ENCODE measurements around the gene GPR55.

Gene GPR55

GRCh38 chr2:230908092-230908594 lies 16.9 kb downstream of the GPR55 start:
- no peaks in the 10 kb centered on the region for H3K9me2 ChIP-seq (replicated peaks; ENCODE audit: insufficient read depth, low read length)
- H3K4me1 ChIP-seq (ENCODE audit: low read length): peaks cover 8% of the 10 kb centered on the region
- no peaks in the 10 kb centered on the region for H3K9me3 ChIP-seq (replicated peaks; ENCODE audit: insufficient read depth, low read length)
- H3K36me3 ChIP-seq (replicated peaks; ENCODE audit: insufficient read depth, low read length): no peaks in the 10 kb centered on the region
- H3K27ac ChIP-seq (ENCODE audit: low read length): no peak overlapping the region
- no peak for DNase-seq
- TF ChIP-seq EZH2phosphoT487 (IDR thresholded peaks at IDR 0.05; ENCODE audit: low read length): no peak
- no peak for TF ChIP-seq CTCF (IDR thresholded peaks at IDR 0.05; ENCODE audit: low read length)
- no peak for TF ChIP-seq EZH2 (optimal IDR thresholded peaks at IDR 0.05; ENCODE audit: low read depth, low read length)
- H3K4me3 ChIP-seq (ENCODE audit: low read length): no peak overlapping the region
- H4K20me1 ChIP-seq (ENCODE audit: insufficient read depth, low read length): no peaks in the 10 kb centered on the region
- H3K79me2 ChIP-seq (ENCODE audit: low read length): no peaks in the 10 kb centered on the region
- no peaks in the 10 kb centered on the region for H3K27me3 ChIP-seq (replicated peaks; ENCODE audit: insufficient read depth, low read length)
- H3K4me2 ChIP-seq (ENCODE audit: low read depth, low read length): no peak overlapping the region
- H2AFZ ChIP-seq (ENCODE audit: low read length): no peak overlapping the region
- H3F3A ChIP-seq (ENCODE audit: insufficient read depth, low read length): no peaks in the 10 kb centered on the region
- H3K9ac ChIP-seq (ENCODE audit: low read length): no peak overlapping the region

- H3K79me2 ChIP-seq (ENCODE audit: low read length): no peaks in the 10 kb centered on the region
- no peak overlapping the region for H3K9ac ChIP-seq (ENCODE audit: low read length)
- H3F3A ChIP-seq (ENCODE audit: insufficient read depth, low read length): no peaks in the 10 kb centered on the region
- H3K36me3 ChIP-seq (replicated peaks; ENCODE audit: insufficient read depth, low read length): no peaks in the 10 kb centered on the region
- no peak overlapping the region for H3K4me3 ChIP-seq (ENCODE audit: low read length)
- no peaks in the 10 kb centered on the region for H3K9me2 ChIP-seq (replicated peaks; ENCODE audit: insufficient read depth, low read length)
- no peak overlapping the region for H3K27ac ChIP-seq (ENCODE audit: low read length)
- no peak overlapping the region for H3K4me2 ChIP-seq (ENCODE audit: low read depth, low read length)
- peaks cover 11% of the 10 kb centered on the region for H3K4me1 ChIP-seq (ENCODE audit: low read length)
- H4K20me1 ChIP-seq (ENCODE audit: insufficient read depth, low read length): no peaks in the 10 kb centered on the region
- DNase-seq: no peak
- no peak overlapping the region for H2AFZ ChIP-seq (ENCODE audit: low read length)
- TF ChIP-seq EZH2 (optimal IDR thresholded peaks at IDR 0.05; ENCODE audit: low read depth, low read length): no peak
- TF ChIP-seq EZH2phosphoT487 (IDR thresholded peaks at IDR 0.05; ENCODE audit: low read length): no peak
- no peak for TF ChIP-seq CTCF (IDR thresholded peaks at IDR 0.05; ENCODE audit: low read length)
- H3K9me3 ChIP-seq (replicated peaks; ENCODE audit: insufficient read depth, low read length): no peaks in the 10 kb centered on the region
- H3K27me3 ChIP-seq (replicated peaks; ENCODE audit: insufficient read depth, low read length): no peaks in the 10 kb centered on the region
Observed at GRCh38 chr2:230907361-230908091, 17.5 kb downstream of the GPR55 start.

GRCh38 chr2:230906471-230907230 lies 18.4 kb downstream of the GPR55 start:
- H4K20me1 ChIP-seq (ENCODE audit: insufficient read depth, low read length): no peaks in the 10 kb centered on the region
- no peaks in the 10 kb centered on the region for H3F3A ChIP-seq (ENCODE audit: insufficient read depth, low read length)
- no peaks in the 10 kb centered on the region for H3K79me2 ChIP-seq (ENCODE audit: low read length)
- DNase-seq: no peak
- no peaks in the 10 kb centered on the region for H3K9me2 ChIP-seq (replicated peaks; ENCODE audit: insufficient read depth, low read length)
- H3K27me3 ChIP-seq (replicated peaks; ENCODE audit: insufficient read depth, low read length): no peaks in the 10 kb centered on the region
- no peaks in the 10 kb centered on the region for H3K36me3 ChIP-seq (replicated peaks; ENCODE audit: insufficient read depth, low read length)
- H3K4me3 ChIP-seq (ENCODE audit: low read length): no peak overlapping the region
- no peaks in the 10 kb centered on the region for H3K9me3 ChIP-seq (replicated peaks; ENCODE audit: insufficient read depth, low read length)
- H3K27ac ChIP-seq (ENCODE audit: low read length): no peak overlapping the region
- no peak overlapping the region for H3K9ac ChIP-seq (ENCODE audit: low read length)
- TF ChIP-seq CTCF (IDR thresholded peaks at IDR 0.05; ENCODE audit: low read length) (no peak), EZH2 (optimal IDR thresholded peaks at IDR 0.05; ENCODE audit: low read depth, low read length) (no peak), EZH2phosphoT487 (IDR thresholded peaks at IDR 0.05; ENCODE audit: low read length) (no peak)
- no peak overlapping the region for H3K4me2 ChIP-seq (ENCODE audit: low read depth, low read length)
- H2AFZ ChIP-seq (ENCODE audit: low read length): no peak overlapping the region
- H3K4me1 ChIP-seq (ENCODE audit: low read length): peaks cover 11% of the 10 kb centered on the region
